Stimulated activated effector memory CD8-positive, alpha-beta T cell treated with anti-CD3 and anti-CD28 coated beads, Interleukin-12 subunit alpha, Interleukin-12 subunit beta, amount 100 ng/mL, for 72 hours (primary cell): ENCODE results near the gene TRAIP.
"Not testable (repeated sequence)": the region's sequence is repeated elsewhere in the genome, so short reads cannot be mapped to it uniquely, and the experiment has no call there.

Experiments
- ATAC-seq: fragments of 150-1000 bp; cut with Tn5 transposase; 2 replicates; pipeline ENCODE4 v1.10.0; 2021
- DNase-seq, 2 donors: peaks; one replicate each; pipeline ENCODE4 v3.0.0; 2021 to 2022; ENCODE audit warnings: low spot score in 2 of 2
- H3K27ac Mint-ChIP-seq: one replicate; pipeline ENCODE4 v1.8.0; 2022; ENCODE audit warnings: mild to moderate bottlenecking, mixed read lengths
- H3K36me3 Mint-ChIP-seq: one replicate; pipeline ENCODE4 v1.8.0; 2022; ENCODE audit warnings: mild to moderate bottlenecking, mixed read lengths
- H3K4me1 Mint-ChIP-seq: one replicate; pipeline ENCODE4 v1.8.0; 2022; ENCODE audit warnings: mixed read lengths
- H3K4me3 Mint-ChIP-seq: one replicate; pipeline ENCODE4 v1.8.0; 2022; ENCODE audit warnings: mild to moderate bottlenecking, mixed read lengths
- H3K9me3 Mint-ChIP-seq: one replicate; pipeline ENCODE4 v1.8.0; 2022; ENCODE audit warnings: mixed read lengths

The TRAIP gene

GRCh38 chr3:49859576-49860305 lies 3.4 kb upstream of the TRAIP start:
- peaks cover 9% of the 10 kb centered on the region for H3K4me1 Mint-ChIP-seq
- no peaks in the 10 kb centered on the region for H3K36me3 Mint-ChIP-seq
- no peak overlapping the region for H3K4me3 Mint-ChIP-seq
- no peak overlapping the region for H3K27ac Mint-ChIP-seq
- no peak for ATAC-seq
- DNase-seq = no peak
- no peaks in the 10 kb centered on the region for H3K9me3 Mint-ChIP-seq

GRCh38 chr3:49855662-49856061 lies 702 bp downstream of the TRAIP start:
- Mint-ChIP-seq H3K4me1 (peaks cover 9% of the 10 kb centered on the region), H3K4me3 (peak overlapping the region; percentile 90), H3K27ac (peak overlapping the region; percentile 87), H3K36me3 (peaks cover 6% of the 10 kb centered on the region), H3K9me3 (no peaks in the 10 kb centered on the region)
- ATAC-seq (no peak), DNase-seq (no peak)

GRCh38 chr3:49845694-49846093 lies 10.7 kb downstream of the TRAIP start:
- DNase-seq = no peak
- Mint-ChIP-seq H3K9me3 (no peaks in the 10 kb centered on the region), H3K4me1 (no peaks in the 10 kb centered on the region), H3K36me3 (peaks cover 9% of the 10 kb centered on the region), H3K27ac (no peak overlapping the region), H3K4me3 (no peak overlapping the region)
- ATAC-seq = no peak

DNA sequence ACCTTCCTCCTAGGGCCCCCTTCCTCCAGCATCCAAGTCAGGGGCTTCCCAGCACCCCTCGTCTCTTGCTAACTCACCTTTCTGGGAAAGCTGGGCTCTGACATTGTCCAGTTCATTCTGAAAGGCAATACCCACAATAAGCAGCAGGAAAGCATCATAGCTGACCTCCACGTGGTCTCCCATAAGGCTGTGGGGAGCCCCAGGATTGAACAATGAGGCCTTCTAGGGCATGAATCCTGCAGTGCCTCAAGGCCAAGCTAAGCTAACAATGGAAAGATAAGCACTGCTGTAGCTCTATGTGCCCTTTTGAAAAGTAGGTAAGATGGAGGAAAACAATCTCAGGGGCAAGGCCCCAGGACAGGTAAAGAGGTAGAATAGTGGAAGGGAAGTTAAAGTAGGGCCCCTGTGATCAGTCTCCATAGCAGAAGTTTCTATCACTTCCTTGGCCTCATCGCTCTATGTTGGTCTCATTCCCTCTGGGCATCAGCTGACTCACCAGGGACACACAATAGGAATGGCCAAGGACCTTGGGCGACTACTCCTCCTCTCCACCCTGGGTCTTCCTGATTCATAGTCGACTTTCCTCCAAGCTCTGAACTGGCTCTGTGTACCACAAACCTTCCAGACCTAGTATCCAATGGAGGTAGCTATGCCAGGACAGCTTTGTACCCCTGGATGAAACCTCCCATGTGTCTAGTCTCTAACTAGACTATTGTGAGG lies 11.7 kb downstream of the TRAIP start:
- Mint-ChIP-seq H3K4me3 (no peak overlapping the region), H3K27ac (no peak overlapping the region), H3K4me1 (no peaks in the 10 kb centered on the region), H3K36me3 (peaks cover 9% of the 10 kb centered on the region), H3K9me3 (no peaks in the 10 kb centered on the region)
- no peak for DNase-seq
- ATAC-seq = no peak

GRCh38 chr3:49842843-49843517 lies 13.4 kb downstream of the TRAIP start:
- H3K4me1 Mint-ChIP-seq = no peaks in the 10 kb centered on the region
- ATAC-seq = no peak
- peaks cover 13% of the 10 kb centered on the region for H3K36me3 Mint-ChIP-seq
- H3K4me3 Mint-ChIP-seq = no peak overlapping the region
- no peaks in the 10 kb centered on the region for H3K9me3 Mint-ChIP-seq
- H3K27ac Mint-ChIP-seq = peak overlapping the region; percentile 29
- no peak for DNase-seq

GRCh38 chr3:49841806-49842205 lies 14.6 kb downstream of the TRAIP start:
- Mint-ChIP-seq H3K36me3 (peaks cover 22% of the 10 kb centered on the region), H3K27ac (peak overlapping the region; percentile 48), H3K4me1 (no peaks in the 10 kb centered on the region), H3K9me3 (no peaks in the 10 kb centered on the region), H3K4me3 (no peak overlapping the region)
- ATAC-seq (no peak), DNase-seq (no peak)

DNA sequence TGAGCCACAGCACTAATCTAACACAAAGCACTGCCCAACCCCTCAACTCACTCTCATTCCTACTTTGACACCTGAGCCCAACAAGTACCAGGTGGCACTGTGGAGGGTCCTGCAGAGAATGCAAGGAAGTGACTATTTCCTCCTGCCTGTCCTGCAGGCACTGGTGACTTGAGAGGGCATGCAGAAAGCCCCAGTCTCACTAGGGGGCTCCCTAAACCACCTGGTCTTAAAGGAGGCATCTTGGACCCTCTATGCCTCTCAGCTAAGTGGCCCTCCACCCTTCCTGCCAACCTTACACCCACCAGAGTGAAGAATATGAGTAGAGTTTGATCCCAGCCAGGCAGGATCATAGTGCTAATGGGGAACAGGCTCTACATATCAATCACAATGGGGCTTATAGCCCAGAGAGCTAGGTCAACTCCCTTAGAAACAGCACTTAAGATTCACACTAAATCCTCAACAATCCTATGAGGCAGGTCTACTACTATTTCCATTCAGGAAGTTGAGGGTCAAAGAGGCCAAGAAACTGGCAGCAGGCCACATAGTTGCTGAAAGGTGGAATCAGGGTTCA lies 15.2 kb downstream of the TRAIP start:
- Mint-ChIP-seq H3K36me3 (peaks cover 22% of the 10 kb centered on the region), H3K4me1 (no peaks in the 10 kb centered on the region), H3K4me3 (no peak overlapping the region), H3K9me3 (no peaks in the 10 kb centered on the region), H3K27ac (peak overlapping the region; percentile 48)
- DNase-seq (no peak), ATAC-seq (peak; percentile 12)

GRCh38 chr3:49840388-49840787 lies 16.0 kb downstream of the TRAIP start:
- DNase-seq (no peak), ATAC-seq (no peak)
- Mint-ChIP-seq H3K9me3 (no peaks in the 10 kb centered on the region), H3K4me3 (no peak overlapping the region), H3K36me3 (peaks cover 26% of the 10 kb centered on the region), H3K4me1 (no peaks in the 10 kb centered on the region), H3K27ac (no peak overlapping the region)

DNA sequence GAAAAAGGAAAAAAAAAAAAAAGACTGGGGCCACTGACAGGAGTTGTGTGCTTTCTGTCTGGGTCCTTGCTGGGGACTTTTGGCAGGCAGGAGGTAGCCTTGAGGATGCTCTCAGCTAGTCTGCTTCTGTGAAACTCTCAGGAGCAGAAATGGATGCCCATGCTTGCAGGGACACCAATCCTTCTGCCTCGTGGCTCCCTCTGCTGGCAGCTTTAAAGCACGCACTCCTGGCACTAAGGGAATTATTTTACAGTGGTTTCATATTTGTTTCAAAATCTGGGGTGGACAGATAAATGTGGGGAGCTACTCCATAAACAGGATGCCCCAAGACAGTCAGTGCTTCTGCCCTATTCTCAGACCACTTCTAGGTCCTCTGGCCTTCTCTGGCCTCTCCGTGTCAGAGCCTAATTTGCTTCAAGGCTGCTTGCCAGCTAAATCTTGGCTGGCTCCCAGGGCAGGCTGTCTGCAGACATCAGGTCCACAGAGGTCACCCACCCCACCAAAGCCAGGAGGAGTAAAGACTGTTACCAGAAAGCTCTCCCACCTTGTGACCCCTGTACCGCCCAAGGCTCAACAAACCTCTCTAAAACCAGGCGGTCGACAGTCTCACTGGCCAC lies 17.1 kb downstream of the TRAIP start:
- H3K4me1 Mint-ChIP-seq = no peaks in the 10 kb centered on the region
- H3K27ac Mint-ChIP-seq = no peak overlapping the region
- H3K9me3 Mint-ChIP-seq = no peaks in the 10 kb centered on the region
- peaks cover 26% of the 10 kb centered on the region for H3K36me3 Mint-ChIP-seq
- H3K4me3 Mint-ChIP-seq = no peak overlapping the region
- ATAC-seq = peak; percentile 82
- DNase-seq = peak; percentile 66 to 83

DNA sequence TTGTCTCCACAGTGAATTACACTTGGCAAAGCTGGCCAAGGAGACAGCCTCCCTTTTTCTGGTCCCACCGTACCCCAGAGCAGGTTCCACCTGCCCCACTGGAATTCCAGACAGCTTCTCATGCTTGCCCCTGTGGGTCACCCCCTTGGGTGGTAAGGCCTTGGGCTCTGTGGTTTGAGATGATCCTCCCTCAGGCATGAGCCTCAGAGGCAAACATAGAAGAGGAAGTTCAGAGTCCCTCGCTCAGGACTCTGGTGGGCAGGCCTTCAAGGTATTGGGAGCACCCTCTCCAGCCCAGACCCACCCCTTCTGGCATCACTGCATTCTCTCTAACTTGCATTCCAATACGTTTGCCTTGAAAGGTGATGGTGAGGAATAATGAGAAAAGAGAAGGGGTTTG lies 25.0 kb downstream of the TRAIP start:
- no peak overlapping the region for H3K4me3 Mint-ChIP-seq
- no peak for ATAC-seq
- no peak for DNase-seq
- no peaks in the 10 kb centered on the region for H3K9me3 Mint-ChIP-seq
- H3K36me3 Mint-ChIP-seq = peaks cover 10% of the 10 kb centered on the region
- H3K4me1 Mint-ChIP-seq = no peaks in the 10 kb centered on the region
- no peak overlapping the region for H3K27ac Mint-ChIP-seq

- DNase-seq (no peak), ATAC-seq (no peak)
- no peaks in the 10 kb centered on the region for H3K4me1 Mint-ChIP-seq
- H3K4me3 Mint-ChIP-seq = no peak overlapping the region
- H3K36me3 Mint-ChIP-seq = no peaks in the 10 kb centered on the region
- H3K9me3 Mint-ChIP-seq = no peaks in the 10 kb centered on the region
- no peak overlapping the region for H3K27ac Mint-ChIP-seq
Observed at GRCh38 chr3:49826016-49826415, 30.3 kb downstream of the TRAIP start.

DNA sequence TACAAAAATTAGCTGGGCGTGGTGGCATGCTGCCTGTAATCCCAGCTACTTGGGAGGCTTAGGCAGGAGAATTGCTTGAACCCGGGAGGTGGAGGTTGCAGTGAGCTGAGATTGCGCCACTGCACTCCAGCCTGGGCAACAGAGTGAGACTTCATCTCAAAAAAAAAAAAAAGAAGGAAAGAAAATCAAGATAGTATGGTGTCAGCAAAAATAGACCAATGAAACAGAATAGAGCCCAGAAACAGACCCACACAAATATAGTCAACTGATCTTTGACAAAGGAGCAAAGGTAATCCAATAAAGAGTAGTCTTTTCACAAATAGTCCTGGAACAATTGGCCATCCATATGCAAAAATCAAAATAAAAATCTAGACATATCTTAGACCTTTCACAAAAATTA lies 33.2 kb downstream of the TRAIP start:
- H3K4me3 Mint-ChIP-seq, DNase-seq, H3K36me3 Mint-ChIP-seq, H3K27ac Mint-ChIP-seq, H3K9me3 Mint-ChIP-seq, ATAC-seq, H3K4me1 Mint-ChIP-seq: not testable (repeated sequence)

DNA sequence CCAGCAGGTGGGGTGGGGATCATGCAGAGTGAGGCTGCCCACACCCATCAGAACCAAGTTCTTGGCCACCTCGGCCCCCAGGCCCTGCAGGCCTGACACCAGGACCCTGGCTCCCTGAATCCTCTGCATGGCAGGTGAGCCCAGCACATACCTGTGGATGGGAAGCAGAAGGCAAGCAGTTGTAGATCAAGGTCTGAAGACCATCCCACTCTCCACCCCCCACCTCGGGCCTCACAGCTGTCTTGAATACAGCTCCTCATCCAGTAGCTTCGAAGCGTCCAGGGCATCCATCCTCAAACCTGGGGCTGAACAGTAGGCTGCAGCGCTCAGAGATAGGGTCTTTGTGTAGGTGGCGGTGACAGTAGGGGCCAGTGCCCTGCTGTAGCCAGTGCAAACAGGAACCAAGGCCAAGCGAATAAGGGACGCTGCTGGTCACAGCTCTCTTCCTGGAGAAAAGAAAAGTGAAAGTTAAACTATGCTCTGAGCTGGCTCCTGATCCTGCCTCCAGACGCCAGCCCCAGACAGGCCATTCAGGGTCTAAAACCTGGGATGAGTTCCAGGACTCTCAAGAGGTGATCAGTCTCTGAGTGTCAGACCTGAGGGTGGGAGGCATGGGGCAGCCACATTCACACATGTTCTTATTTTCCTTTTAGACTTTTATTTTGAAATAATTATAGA lies 42.7 kb downstream of the TRAIP start, which contains the start of gene UBA7:
UBA7 (minus strand) TSS at position 457 of the 678 bp plus-strand sequence; CDS start at position 291, 166 bp downstream.
- Mint-ChIP-seq H3K9me3 (no peaks in the 10 kb centered on the region), H3K4me3 (peak within 1 kb of the TSS; percentile 85), H3K36me3 (peaks cover 13% of the 10 kb centered on the region), H3K4me1 (peaks cover 35% of the 10 kb centered on the region), H3K27ac (peak within 1 kb of the TSS; percentile 95)
- ATAC-seq = peak; percentile 71
- DNase-seq = peak in 1 of 2 donors; percentile 68

DNA sequence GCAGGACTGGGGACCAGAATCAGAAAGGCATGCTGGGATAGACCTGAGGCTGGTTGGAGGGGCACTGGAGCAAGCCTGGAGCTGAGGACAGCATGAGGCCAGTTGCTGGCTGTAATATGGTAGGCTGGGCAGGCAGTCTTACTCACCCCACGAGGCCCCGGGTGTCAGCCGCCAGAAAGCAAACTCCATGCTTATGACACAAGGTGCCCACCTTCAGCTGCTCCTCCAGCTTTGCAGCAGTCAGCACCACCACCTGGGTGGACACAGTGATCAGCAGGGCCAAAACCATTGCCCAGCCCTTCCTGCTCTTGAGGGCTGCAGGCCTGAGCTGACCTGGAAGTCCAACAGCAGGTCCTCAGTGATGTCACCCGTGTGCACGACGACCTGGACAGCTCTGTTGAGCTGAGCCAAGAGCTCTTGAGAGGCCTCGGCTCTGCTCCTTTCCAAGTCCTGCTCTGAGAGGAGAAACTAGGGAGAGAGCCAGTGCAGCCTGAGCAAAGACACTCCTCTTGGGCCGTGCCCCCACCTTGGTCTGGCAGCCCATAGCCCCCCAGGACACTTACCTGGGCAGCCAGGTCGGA lies 43.4 kb downstream of the TRAIP start:
- no peak for ATAC-seq

More for the DNA sequence above, 43.4 kb downstream of the TRAIP start:
- Mint-ChIP-seq H3K4me1 (peaks cover 40% of the 10 kb centered on the region), H3K9me3 (no peaks in the 10 kb centered on the region), H3K36me3 (peaks cover 13% of the 10 kb centered on the region), H3K4me3 (peak overlapping the region; percentile 85), H3K27ac (peak overlapping the region; percentile 95)
- DNase-seq = no peak
